Fibroblast of skin of abdomen (primary cell): ENCODE measurements around the gene STOX1.
"Not testable (repeated sequence)": the region's sequence is repeated elsewhere in the genome, so short reads cannot be mapped to it uniquely, and the experiment has no call there.

ENCODE experiments used
- DNase-seq: peaks from one replicate; pipeline ENCODE4 v3.0.0-alpha.2; 2013

The STOX1 gene

GRCh38 chr10:68829952-68830351 is 2.6 kb downstream of the STOX1 start:
- no peak for DNase-seq

GRCh38 chr10:68831961-68832455 is 4.7 kb downstream of the STOX1 start:
- no peak for DNase-seq

GRCh38 chr10:68832601-68833000 is 5.3 kb downstream of the STOX1 start:
- DNase-seq = no peak

- DNase-seq = no peak
Measured at GRCh38 chr10:68837626-68838322, 10.4 kb downstream of the STOX1 start.

GRCh38 chr10:68840650-68841049 is 13.3 kb downstream of the STOX1 start:
- not testable (repeated sequence) for DNase-seq

- DNase-seq = no peak
Measured at GRCh38 chr10:68848281-68848680, 20.9 kb downstream of the STOX1 start.

- DNase-seq = no peak
Measured at GRCh38 chr10:68848806-68849205, 21.5 kb downstream of the STOX1 start.

- DNase-seq = no peak
Measured at GRCh38 chr10:68856352-68856751, 29.0 kb downstream of the STOX1 start.

- no peak for DNase-seq
Measured at GRCh38 chr10:68857005-68857404, 29.7 kb downstream of the STOX1 start.

GRCh38 chr10:68861253-68861652 is 33.9 kb downstream of the STOX1 start:
- no peak for DNase-seq

- no peak for DNase-seq
Measured at GRCh38 chr10:68864611-68865010, 37.3 kb downstream of the STOX1 start.

- DNase-seq = not testable (repeated sequence)
Measured at GRCh38 chr10:68868173-68868572, 40.8 kb downstream of the STOX1 start.

GRCh38 chr10:68869623-68870022 is 42.3 kb downstream of the STOX1 start:
- no peak for DNase-seq

- DNase-seq = no peak
Measured at GRCh38 chr10:68870061-68870460, 42.7 kb downstream of the STOX1 start.

GRCh38 chr10:68870545-68871104 is 43.3 kb downstream of the STOX1 start:
- DNase-seq = no peak

GRCh38 chr10:68871105-68871711 is 43.9 kb downstream of the STOX1 start:
- peak; percentile 33 for DNase-seq

- DNase-seq = peak; percentile 87
Measured at GRCh38 chr10:68871731-68872342, 44.5 kb downstream of the STOX1 start.

GRCh38 chr10:68876246-68877138 is 49.2 kb downstream of the STOX1 start:
- no peak for DNase-seq

GRCh38 chr10:68877482-68878110 is 50.3 kb downstream of the STOX1 start:
- DNase-seq = no peak

- DNase-seq = no peak
Measured at GRCh38 chr10:68878496-68878895, 51.2 kb downstream of the STOX1 start.

- no peak for DNase-seq
Measured at GRCh38 chr10:68879628-68880027, 52.3 kb downstream of the STOX1 start.

- no peak for DNase-seq
Measured at GRCh38 chr10:68880181-68880580, 52.9 kb downstream of the STOX1 start.
